Nephron (organoid): Measurements from ENCODE around the gene OBP2B.

Experiments
- H3K27ac Mint-ChIP-seq, 3 experiments: 2 replicates each; pipeline ENCODE4 v1.8.0; 2020; ENCODE audit warnings: mixed read lengths in 3 of 3, mild to moderate bottlenecking in 2 of 3, moderate library complexity in 1 of 3
- H3K27me3 Mint-ChIP-seq: 2 replicates; pipeline ENCODE4 v1.8.0; 2021; ENCODE audit warnings: low read depth, mild to moderate bottlenecking, moderate library complexity, mixed read lengths
- H3K36me3 Mint-ChIP-seq: 2 replicates; pipeline ENCODE4 v1.8.0; 2020; ENCODE audit warnings: low read depth, mixed read lengths
- H3K4me1 Mint-ChIP-seq: 2 replicates; pipeline ENCODE4 v1.8.0; 2020; ENCODE audit warnings: mixed read lengths
- H3K4me3 Mint-ChIP-seq, 3 experiments: 2 replicates each; pipeline ENCODE4 v1.8.0; 2020; ENCODE audit warnings: mild to moderate bottlenecking in 3 of 3, mixed read lengths in 3 of 3, moderate library complexity in 2 of 3
- H3K9me3 Mint-ChIP-seq: 2 replicates; pipeline ENCODE4 v1.8.0; 2020; ENCODE audit warnings: mixed read lengths
- CTCF ChIP-seq, 3 experiments: fragments of 200-600 bp; sonication (generic); IDR thresholded peaks; one replicate each; pipeline ENCODE4 v1.5.0; 2021; ENCODE audit warnings: antibody characterized with exemption in 3 of 3; ENCODE audit not compliant: unreplicated experiment in 3 of 3

Gene OBP2B

GRCh38 chr9:133249337-133249736, 40.3 kb upstream of the OBP2B start:
- TF ChIP-seq CTCF (IDR thresholded peaks at IDR 0.05; ENCODE audit: unreplicated experiment in 3 of 3): no peak
- Mint-ChIP-seq H3K27me3 (peaks cover 12% of the 10 kb centered on the region), H3K4me3 (no peak overlapping the region), H3K9me3 (peaks cover 2% of the 10 kb centered on the region), H3K27ac (peak overlapping the region in 1 of 3 experiments; percentile 20), H3K36me3 (no peaks in the 10 kb centered on the region), H3K4me1 (peaks cover 6% of the 10 kb centered on the region)

- no peaks in the 10 kb centered on the region for H3K36me3 Mint-ChIP-seq
- TF ChIP-seq CTCF (IDR thresholded peaks at IDR 0.05; ENCODE audit: unreplicated experiment in 3 of 3): no peak
- peaks cover 2% of the 10 kb centered on the region for H3K9me3 Mint-ChIP-seq
- peak overlapping the region in 1 of 3 experiments; percentile 45 for H3K27ac Mint-ChIP-seq
- peaks cover 6% of the 10 kb centered on the region for H3K4me1 Mint-ChIP-seq
- peaks cover 12% of the 10 kb centered on the region for H3K27me3 Mint-ChIP-seq
- H3K4me3 Mint-ChIP-seq: no peak overlapping the region
Measured at GRCh38 chr9:133248726-133249295, 39.8 kb upstream of the OBP2B start.

GRCh38 chr9:133247632-133248031, 38.6 kb upstream of the OBP2B start:
- Mint-ChIP-seq H3K4me1 (peaks cover 6% of the 10 kb centered on the region), H3K4me3 (no peak overlapping the region), H3K27me3 (peaks cover 12% of the 10 kb centered on the region), H3K27ac (no peak overlapping the region), H3K9me3 (no peaks in the 10 kb centered on the region), H3K36me3 (no peaks in the 10 kb centered on the region)
- TF ChIP-seq CTCF (IDR thresholded peaks at IDR 0.05; ENCODE audit: unreplicated experiment in 3 of 3): no peak

- no peak overlapping the region for H3K4me3 Mint-ChIP-seq
- H3K36me3 Mint-ChIP-seq: no peaks in the 10 kb centered on the region
- peaks cover 16% of the 10 kb centered on the region for H3K27me3 Mint-ChIP-seq
- no peaks in the 10 kb centered on the region for H3K9me3 Mint-ChIP-seq
- H3K27ac Mint-ChIP-seq: no peak overlapping the region
- TF ChIP-seq CTCF (IDR thresholded peaks at IDR 0.05; ENCODE audit: unreplicated experiment in 3 of 3): no peak
- H3K4me1 Mint-ChIP-seq: peaks cover 6% of the 10 kb centered on the region
Measured at GRCh38 chr9:133246991-133247390, 37.9 kb upstream of the OBP2B start.

GRCh38 chr9:133246562-133246961, 37.5 kb upstream of the OBP2B start:
- peaks cover 17% of the 10 kb centered on the region for H3K27me3 Mint-ChIP-seq
- no peak overlapping the region for H3K4me3 Mint-ChIP-seq
- peaks cover 6% of the 10 kb centered on the region for H3K4me1 Mint-ChIP-seq

More at GRCh38 chr9:133246562-133246961, 37.5 kb upstream of the OBP2B start:
- H3K27ac Mint-ChIP-seq: no peak overlapping the region
- TF ChIP-seq CTCF (IDR thresholded peaks at IDR 0.05; ENCODE audit: unreplicated experiment in 3 of 3): no peak
- H3K36me3 Mint-ChIP-seq: no peaks in the 10 kb centered on the region
- no peaks in the 10 kb centered on the region for H3K9me3 Mint-ChIP-seq
